ENCODE results near the gene STX18. TPM values are rescaled to one million over a fixed set of nuclear protein-coding genes. Genes with fewer than 3 reads are reported as not detected.

Gene STX18
- total RNA-seq, 1 donor from 2014 or later = 36.7 TPM

DNA sequence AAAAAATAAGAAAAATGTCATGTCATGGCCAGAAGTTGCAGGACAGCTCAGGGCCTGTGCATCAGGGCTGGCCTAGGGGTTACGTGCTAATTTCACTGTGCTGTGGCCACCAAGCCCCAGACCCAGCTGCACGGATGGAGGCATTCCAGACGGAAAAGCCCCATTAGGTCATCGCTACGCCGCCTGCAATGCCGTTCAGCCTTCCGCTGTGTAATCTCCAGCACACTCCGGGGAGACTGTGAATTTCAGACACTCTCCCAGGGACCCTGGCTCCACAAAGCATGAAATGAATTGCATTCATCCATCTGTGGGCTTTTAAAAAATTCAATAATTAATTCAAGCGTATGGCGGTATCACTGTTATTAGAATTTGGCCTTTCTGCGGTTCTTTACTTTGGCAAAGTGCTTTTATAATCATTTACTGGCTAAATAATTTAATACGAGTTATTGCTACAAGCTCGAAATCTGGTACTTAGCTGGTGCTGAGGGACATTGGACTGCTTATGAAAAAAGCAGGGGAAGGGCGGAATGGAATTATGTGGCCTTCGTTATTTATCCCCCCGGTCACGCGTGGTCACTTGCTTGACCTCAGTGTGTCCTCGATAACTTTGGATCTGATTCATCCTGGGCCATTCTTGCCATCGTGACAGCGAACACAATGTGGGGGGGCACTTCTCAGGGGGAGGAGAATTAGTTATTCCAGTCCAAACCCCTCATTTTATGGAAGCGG, 164.0 kb downstream of the STX18 start:
- Mint-ChIP-seq H3K27me3 (ENCODE audit: low read depth) (peaks cover 41% of the 10 kb centered on the region), H3K9me3 (no peaks in the 10 kb centered on the region), H3K4me1 (no peaks in the 10 kb centered on the region), H3K36me3 (ENCODE audit: low read depth) (no peaks in the 10 kb centered on the region), H3K27ac (ENCODE audit: unreplicated experiment) (peak overlapping the region; percentile 62), H3K4me3 (no peak overlapping the region)
- TF ChIP-seq, protein P1, sequence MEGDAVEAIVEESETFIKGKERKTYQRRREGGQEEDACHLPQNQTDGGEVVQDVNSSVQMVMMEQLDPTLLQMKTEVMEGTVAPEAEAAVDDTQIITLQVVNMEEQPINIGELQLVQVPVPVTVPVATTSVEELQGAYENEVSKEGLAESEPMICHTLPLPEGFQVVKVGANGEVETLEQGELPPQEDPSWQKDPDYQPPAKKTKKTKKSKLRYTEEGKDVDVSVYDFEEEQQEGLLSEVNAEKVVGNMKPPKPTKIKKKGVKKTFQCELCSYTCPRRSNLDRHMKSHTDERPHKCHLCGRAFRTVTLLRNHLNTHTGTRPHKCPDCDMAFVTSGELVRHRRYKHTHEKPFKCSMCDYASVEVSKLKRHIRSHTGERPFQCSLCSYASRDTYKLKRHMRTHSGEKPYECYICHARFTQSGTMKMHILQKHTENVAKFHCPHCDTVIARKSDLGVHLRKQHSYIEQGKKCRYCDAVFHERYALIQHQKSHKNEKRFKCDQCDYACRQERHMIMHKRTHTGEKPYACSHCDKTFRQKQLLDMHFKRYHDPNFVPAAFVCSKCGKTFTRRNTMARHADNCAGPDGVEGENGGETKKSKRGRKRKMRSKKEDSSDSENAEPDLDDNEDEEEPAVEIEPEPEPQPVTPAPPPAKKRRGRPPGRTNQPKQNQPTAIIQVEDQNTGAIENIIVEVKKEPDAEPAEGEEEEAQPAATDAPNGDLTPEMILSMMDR (conservative IDR thresholded peaks at IDR 0.05) = no peak
- no peak for DNase-seq (ENCODE audit: low read depth, low spot score)

DNA sequence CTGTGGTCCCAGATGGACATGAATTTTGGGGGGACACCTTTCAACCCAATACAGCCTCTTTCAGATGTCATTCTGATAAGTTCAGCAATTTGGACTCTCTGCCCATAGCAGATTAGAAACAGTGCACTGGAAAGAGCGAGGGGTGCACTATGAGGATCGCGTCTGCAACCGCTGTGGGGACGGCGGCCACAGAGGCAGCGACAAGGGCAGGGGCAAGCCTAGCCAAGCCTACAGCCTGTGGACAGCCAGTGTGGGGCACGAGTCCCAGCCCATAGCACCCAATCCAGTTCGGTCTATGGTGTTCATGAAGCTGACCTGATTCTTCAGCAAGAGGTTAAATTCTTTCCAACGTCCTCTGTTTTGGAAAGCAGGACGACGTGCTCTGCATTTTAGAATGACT, 164.7 kb downstream of the STX18 start:
- Mint-ChIP-seq H3K27ac (ENCODE audit: unreplicated experiment) (no peak overlapping the region), H3K9me3 (no peaks in the 10 kb centered on the region), H3K27me3 (ENCODE audit: low read depth) (peaks cover 36% of the 10 kb centered on the region), H3K4me3 (no peak overlapping the region), H3K36me3 (ENCODE audit: low read depth) (no peaks in the 10 kb centered on the region), H3K4me1 (no peaks in the 10 kb centered on the region)
- TF ChIP-seq, protein P1 (conservative IDR thresholded peaks at IDR 0.05) = no peak
- no peak for DNase-seq (ENCODE audit: low read depth, low spot score)

DNA sequence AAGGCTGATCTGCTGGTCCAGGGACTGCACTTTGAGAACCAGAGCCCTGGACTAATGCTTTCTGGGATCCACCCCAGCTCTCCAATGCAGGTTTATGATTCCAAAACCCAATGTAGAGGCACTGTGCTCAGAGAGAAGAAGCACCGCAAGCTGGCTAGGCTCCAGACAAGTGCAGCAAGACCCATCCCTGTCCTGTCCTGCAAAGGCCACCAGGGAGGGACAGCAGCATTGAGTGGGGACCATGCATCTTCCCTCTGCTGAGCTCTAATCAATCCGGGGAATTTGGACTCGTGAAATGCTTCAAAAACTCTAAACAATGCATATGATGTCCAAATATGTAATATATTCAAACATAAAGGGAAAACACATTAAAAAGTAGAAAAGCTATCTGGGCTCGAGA, 165.8 kb downstream of the STX18 start:
- Mint-ChIP-seq H3K27ac (ENCODE audit: unreplicated experiment) (no peak overlapping the region), H3K4me3 (no peak overlapping the region), H3K4me1 (no peaks in the 10 kb centered on the region), H3K9me3 (no peaks in the 10 kb centered on the region), H3K36me3 (ENCODE audit: low read depth) (no peaks in the 10 kb centered on the region), H3K27me3 (ENCODE audit: low read depth) (peaks cover 31% of the 10 kb centered on the region)
- no peak for DNase-seq (ENCODE audit: low read depth, low spot score)
- TF ChIP-seq, protein P1 (conservative IDR thresholded peaks at IDR 0.05) = no peak

DNA sequence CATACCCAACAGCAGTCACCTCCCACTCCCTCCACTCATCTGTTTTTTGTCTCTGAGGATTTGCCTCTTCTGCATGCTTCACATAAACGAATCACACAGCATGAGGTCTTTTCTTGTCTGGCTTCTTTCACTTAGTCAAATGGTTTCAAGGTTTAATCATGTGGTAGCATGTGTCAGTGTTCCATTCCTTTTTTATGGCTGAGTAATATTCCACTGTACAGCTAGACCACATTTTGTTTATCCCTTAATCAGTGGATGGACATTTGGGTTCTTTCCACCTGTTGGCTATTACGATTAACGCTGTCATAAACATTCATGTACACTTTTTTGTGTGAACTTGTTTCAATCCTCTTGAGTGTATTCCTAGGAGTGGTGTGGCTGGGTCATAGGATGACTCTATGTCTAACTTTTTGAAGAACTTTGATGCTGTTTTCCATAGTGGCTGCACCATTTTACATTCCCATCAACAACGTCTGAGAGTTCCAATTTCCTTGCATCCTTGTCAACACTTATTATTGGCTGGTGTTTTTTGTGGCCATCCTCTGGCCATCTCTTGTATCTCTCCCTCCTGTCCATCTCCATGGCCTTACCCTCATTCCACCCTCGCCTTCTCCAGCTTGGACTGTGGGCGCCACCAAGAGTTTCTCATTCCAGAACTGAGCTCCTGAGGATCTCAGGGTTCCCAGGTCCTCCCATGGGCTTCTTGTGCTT, 167.3 kb downstream of the STX18 start:
- Mint-ChIP-seq H3K4me1 (no peaks in the 10 kb centered on the region), H3K27me3 (ENCODE audit: low read depth) (peaks cover 24% of the 10 kb centered on the region), H3K36me3 (ENCODE audit: low read depth) (no peaks in the 10 kb centered on the region), H3K4me3 (no peak overlapping the region), H3K27ac (ENCODE audit: unreplicated experiment) (no peak overlapping the region), H3K9me3 (no peaks in the 10 kb centered on the region)
- TF ChIP-seq, protein P1 (conservative IDR thresholded peaks at IDR 0.05) = no peak
- DNase-seq (ENCODE audit: low read depth, low spot score) = no peak

Other genes with a start within 250 kb of the STX18 start
- 23.7 and 24.5 TPM in 2 replicates for gene NSG1, start 154.9 kb downstream of the STX18 start, total RNA-seq

All from neural crest cell (in vitro differentiated cells).